Stimulated activated CD8-positive, alpha-beta memory T cell treated with anti-CD3 and anti-CD28 coated beads, Interleukin-4, amount 100 ng/mL, for 1 hour (primary cell): ENCODE data around the gene GIT2.
"Not testable (repeated sequence)": the region's sequence is repeated elsewhere in the genome, so short reads cannot be mapped to it uniquely, and the experiment has no call there.

Experiments used
- DNase-seq, 2 donors: peaks; one replicate each; pipeline ENCODE4 v3.0.0-alpha.2; 2020; ENCODE audit warnings: low read depth in 2 of 2, low spot score in 1 of 2

GIT2 gene

GRCh38 chr12:109995686-109996482 is at the start of gene GIT2:
Gene GIT2 (minus strand): TSS chr12:109996368. CDS start chr12:109996224, 144 bp downstream.
- peak; percentile 79 to 91 for DNase-seq

GRCh38 chr12:110042264-110042663 is 46.1 kb upstream of the GIT2 start:
- no peak for DNase-seq

- DNase-seq: no peak
Observed at GRCh38 chr12:110039085-110039807, 43.1 kb upstream of the GIT2 start.

- DNase-seq: no peak
Observed at GRCh38 chr12:110038741-110039084, 42.5 kb upstream of the GIT2 start.

- no peak for DNase-seq
Observed at GRCh38 chr12:110037315-110037714, 41.1 kb upstream of the GIT2 start.

- no peak for DNase-seq
Observed at GRCh38 chr12:110035534-110036104, 39.5 kb upstream of the GIT2 start.

- no peak for DNase-seq
Observed at GRCh38 chr12:110033888-110034287, 37.7 kb upstream of the GIT2 start.

- DNase-seq: no peak
Observed at GRCh38 chr12:110029290-110029815, 33.2 kb upstream of the GIT2 start.

GRCh38 chr12:110028323-110028722 is 32.2 kb upstream of the GIT2 start:
- no peak for DNase-seq

- DNase-seq: no peak
Observed at GRCh38 chr12:110024051-110024450, 27.9 kb upstream of the GIT2 start.

GRCh38 chr12:110023059-110023980 is 27.2 kb upstream of the GIT2 start:
- DNase-seq: no peak

- DNase-seq: no peak
Observed at GRCh38 chr12:110020956-110021355, 24.8 kb upstream of the GIT2 start.

- DNase-seq: no peak
Observed at GRCh38 chr12:110015132-110015531, 19.0 kb upstream of the GIT2 start.

GRCh38 chr12:110012659-110013058 is 16.5 kb upstream of the GIT2 start:
- DNase-seq: no peak

- no peak for DNase-seq
Observed at GRCh38 chr12:110012137-110012536, 16.0 kb upstream of the GIT2 start.

- no peak for DNase-seq
Observed at GRCh38 chr12:110010853-110011723, 14.9 kb upstream of the GIT2 start.

- DNase-seq: not testable (repeated sequence)
Observed at GRCh38 chr12:110008681-110009398, 12.7 kb upstream of the GIT2 start.

- DNase-seq: no peak
Observed at GRCh38 chr12:110007881-110008280, 11.7 kb upstream of the GIT2 start.

- no peak for DNase-seq
Observed at GRCh38 chr12:110006115-110006514, 9.9 kb upstream of the GIT2 start.
